Measurements from ENCODE around the gene RBMS1.

Gene RBMS1

DNA sequence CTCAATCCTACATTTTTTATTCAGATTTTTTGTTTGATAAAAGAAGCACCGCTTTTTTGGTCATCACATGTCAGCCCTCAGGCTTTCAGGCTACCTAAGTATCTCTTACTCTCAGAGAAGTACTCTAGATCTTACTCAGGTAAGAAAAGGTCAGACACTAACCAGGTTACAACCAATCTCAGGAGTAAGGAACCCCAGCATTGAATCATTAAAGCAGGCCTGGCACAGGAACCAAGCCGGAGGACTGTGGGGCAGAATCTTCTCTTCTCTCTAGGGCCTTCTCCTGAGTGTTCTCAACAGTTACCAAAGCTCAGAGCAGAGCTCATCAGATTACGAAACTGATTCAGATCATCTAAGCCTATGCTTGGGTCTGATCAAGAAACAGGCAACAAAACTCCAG lies 28.2 kb downstream of the RBMS1 start:
- Histone ChIP-seq H3K9me3 (replicated peaks; ENCODE audit: insufficient read depth, low read length) (no peaks in the 10 kb centered on the region), H3K4me3 (ENCODE audit: low read length) (no peak overlapping the region), H3K4me2 (ENCODE audit: low read depth, low read length) (no peak overlapping the region), H4K20me1 (ENCODE audit: insufficient read depth, low read length) (no peaks in the 10 kb centered on the region), H3K79me2 (ENCODE audit: low read length) (no peaks in the 10 kb centered on the region), H3K4me1 (ENCODE audit: low read length) (no peaks in the 10 kb centered on the region), H3K27me3 (replicated peaks; ENCODE audit: insufficient read depth, low read length) (no peaks in the 10 kb centered on the region), H3F3A (ENCODE audit: insufficient read depth, low read length) (no peaks in the 10 kb centered on the region), H3K9me2 (replicated peaks; ENCODE audit: insufficient read depth, low read length) (no peaks in the 10 kb centered on the region), H2AFZ (ENCODE audit: low read length) (no peak overlapping the region), H3K9ac (ENCODE audit: low read length) (no peak overlapping the region), H3K36me3 (replicated peaks; ENCODE audit: insufficient read depth, low read length) (no peaks in the 10 kb centered on the region), H3K27ac (ENCODE audit: low read length) (no peak overlapping the region)
- no peak for DNase-seq
- TF ChIP-seq EZH2phosphoT487 (IDR thresholded peaks at IDR 0.05; ENCODE audit: low read length): no peak
- TF ChIP-seq EZH2 (optimal IDR thresholded peaks at IDR 0.05; ENCODE audit: low read depth, low read length): no peak
- TF ChIP-seq CTCF (IDR thresholded peaks at IDR 0.05; ENCODE audit: low read length): no peak

DNA sequence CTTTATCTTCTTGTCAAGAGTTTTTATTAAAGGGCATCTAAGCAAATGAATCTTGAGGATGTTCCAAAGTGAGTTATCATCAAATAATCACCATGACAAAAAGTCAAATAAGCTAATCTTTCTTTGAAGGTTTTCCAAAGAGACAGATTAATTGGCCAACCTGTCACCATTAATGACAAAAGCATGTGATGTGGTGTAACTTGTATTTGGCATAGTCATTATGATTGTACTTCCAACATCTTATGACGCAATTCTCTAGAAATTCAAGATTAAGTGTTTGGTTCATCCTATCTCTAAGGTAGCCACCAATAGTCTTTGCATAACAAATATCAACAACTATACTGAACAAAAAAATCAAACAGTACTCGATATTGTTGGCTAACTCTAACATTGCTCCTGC lies 28.6 kb downstream of the RBMS1 start:
- H3K27me3 ChIP-seq (replicated peaks; ENCODE audit: insufficient read depth, low read length): no peaks in the 10 kb centered on the region
- no peak overlapping the region for H3K9ac ChIP-seq (ENCODE audit: low read length)
- DNase-seq: no peak
- no peaks in the 10 kb centered on the region for H3K9me3 ChIP-seq (replicated peaks; ENCODE audit: insufficient read depth, low read length)
- H3F3A ChIP-seq (ENCODE audit: insufficient read depth, low read length): no peaks in the 10 kb centered on the region
- H3K27ac ChIP-seq (ENCODE audit: low read length): no peak overlapping the region
- no peaks in the 10 kb centered on the region for H4K20me1 ChIP-seq (ENCODE audit: insufficient read depth, low read length)
- H3K79me2 ChIP-seq (ENCODE audit: low read length): no peaks in the 10 kb centered on the region
- no peak for TF ChIP-seq EZH2phosphoT487 (IDR thresholded peaks at IDR 0.05; ENCODE audit: low read length)
- no peak for TF ChIP-seq EZH2 (optimal IDR thresholded peaks at IDR 0.05; ENCODE audit: low read depth, low read length)
- TF ChIP-seq CTCF (IDR thresholded peaks at IDR 0.05; ENCODE audit: low read length): no peak
- H3K9me2 ChIP-seq (replicated peaks; ENCODE audit: insufficient read depth, low read length): no peaks in the 10 kb centered on the region
- H2AFZ ChIP-seq (ENCODE audit: low read length): no peak overlapping the region
- no peak overlapping the region for H3K4me3 ChIP-seq (ENCODE audit: low read length)
- H3K4me2 ChIP-seq (ENCODE audit: low read depth, low read length): no peak overlapping the region
- H3K4me1 ChIP-seq (ENCODE audit: low read length): no peaks in the 10 kb centered on the region
- H3K36me3 ChIP-seq (replicated peaks; ENCODE audit: insufficient read depth, low read length): no peaks in the 10 kb centered on the region

DNA sequence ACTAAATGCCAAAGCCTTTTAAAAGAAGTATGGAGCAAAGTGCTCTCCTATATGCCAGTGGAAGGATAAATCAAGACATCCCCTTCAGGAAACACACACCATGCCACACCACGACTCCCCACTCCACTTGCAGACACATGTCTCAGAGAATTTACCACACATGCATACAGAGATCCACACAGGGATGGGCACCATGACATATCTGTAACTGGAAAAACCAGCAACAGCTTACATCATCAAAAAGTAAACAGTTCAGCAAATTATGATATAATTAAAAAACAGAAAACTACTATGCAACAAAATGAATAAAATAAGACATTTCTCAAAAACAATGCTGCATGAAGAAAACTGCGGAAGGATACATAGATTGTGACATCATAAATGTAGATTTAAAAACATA lies 29.6 kb downstream of the RBMS1 start:
- H3K27ac ChIP-seq (ENCODE audit: low read length): no peak overlapping the region
- no peaks in the 10 kb centered on the region for H4K20me1 ChIP-seq (ENCODE audit: insufficient read depth, low read length)
- no peaks in the 10 kb centered on the region for H3K36me3 ChIP-seq (replicated peaks; ENCODE audit: insufficient read depth, low read length)
- H3K79me2 ChIP-seq (ENCODE audit: low read length): no peaks in the 10 kb centered on the region
- H2AFZ ChIP-seq (ENCODE audit: low read length): no peak overlapping the region
- TF ChIP-seq EZH2phosphoT487 (IDR thresholded peaks at IDR 0.05; ENCODE audit: low read length) (no peak), CTCF (IDR thresholded peaks at IDR 0.05; ENCODE audit: low read length) (no peak), EZH2 (optimal IDR thresholded peaks at IDR 0.05; ENCODE audit: low read depth, low read length) (no peak)
- no peak overlapping the region for H3K4me2 ChIP-seq (ENCODE audit: low read depth, low read length)
- H3K4me3 ChIP-seq (ENCODE audit: low read length): no peak overlapping the region
- no peaks in the 10 kb centered on the region for H3K4me1 ChIP-seq (ENCODE audit: low read length)
- H3K27me3 ChIP-seq (replicated peaks; ENCODE audit: insufficient read depth, low read length): no peaks in the 10 kb centered on the region
- no peak overlapping the region for H3K9ac ChIP-seq (ENCODE audit: low read length)
- H3K9me3 ChIP-seq (replicated peaks; ENCODE audit: insufficient read depth, low read length): no peaks in the 10 kb centered on the region
- no peaks in the 10 kb centered on the region for H3F3A ChIP-seq (ENCODE audit: insufficient read depth, low read length)
- no peak for DNase-seq
- no peaks in the 10 kb centered on the region for H3K9me2 ChIP-seq (replicated peaks; ENCODE audit: insufficient read depth, low read length)

All from MM.1S (cell line).